A549 (cell line): Measurements from ENCODE around the gene SLC24A3. TPM values are rescaled to one million over a fixed set of nuclear protein-coding genes. Genes with fewer than 3 reads are reported as not detected.

Source experiments
- ATAC-seq, 2 experiments: fragments of 200-7000 bp in 1 of 2; fragments of >200 bp in 1 of 2; cut with Nextera tagmentation in 1 of 2; cut with Tn5 transposase in 1 of 2; 3 replicates each; pipeline versions ENCODE4 v1.8.0 to v1.9.1; 2018 to 2020; ENCODE audit warnings: mild to moderate bottlenecking in 1 of 2, moderate library complexity in 1 of 2
- CTCF ChIA-PET: fragments of 300-600 bp; sonication (Branson Sonifier 250); formaldehyde crosslinking; extraction: SDS; loops from one replicate; lab custom pipeline; 2021; ENCODE audit warnings: antibody characterized with exemption, inconsistent platforms; lab: Yijun Ruan, JAX
- POLR2A ChIA-PET: fragments of 350-600 bp; formaldehyde crosslinking; extraction: SDS; loops from one replicate; lab custom pipeline; 2021; ENCODE audit warnings: antibody characterized with exemption, inconsistent platforms; lab: Yijun Ruan, JAX
- DNase-seq, 2 experiments: peaks; one replicate each; pipeline versions ENCODE4 v3.0.0 to v3.0.0-alpha.2; 2011 to 2016; ENCODE audit warnings: low read depth in 1 of 2, low spot score in 1 of 2
- FAIRE-seq: peaks from 2 replicates; lab custom pipeline; 2011; peaks lifted over from hg19 to GRCh38; lab: Jason Lieb, UNC
- H3K27ac ChIP-seq, 2 experiments: fragments of >200 bp; sonication (Bioruptor Twin); formaldehyde crosslinking; 3 replicates each; pipeline ENCODE4 v1.5.1; 2016 to 2017
- H3K4me1 ChIP-seq: fragments of >200 bp; sonication (Bioruptor Twin); formaldehyde crosslinking; 3 replicates; pipeline ENCODE4 v1.6.1; 2016
- H3K4me2 ChIP-seq: fragments of >200 bp; sonication (Bioruptor Twin); formaldehyde crosslinking; 3 replicates; pipeline ENCODE4 v1.6.1; 2016
- H3K4me3 ChIP-seq: fragments of >200 bp; sonication (Bioruptor Twin); formaldehyde crosslinking; 3 replicates; pipeline ENCODE4 v1.5.1; 2016
- H3K9me3 ChIP-seq: fragments of >200 bp; sonication (Bioruptor Twin); formaldehyde crosslinking; 3 replicates; pipeline ENCODE4 v1.6.1; 2016
- BHLHE40 ChIP-seq: IDR thresholded peaks from 2 replicates; pipeline ENCODE4 v1.6.1; 2012; ENCODE audit warnings: low read depth, low read length, inconsistent platforms
- CBX2 ChIP-seq: fragments of 200-600 bp; sonication (generic); IDR thresholded peaks from 2 replicates; pipeline ENCODE4 v1.6.1; 2016; ENCODE audit warnings: low read depth, mild to moderate bottlenecking, borderline replicate concordance
- CEBPB ChIP-seq, 2 experiments: fragments of >200 bp in 1 of 2; sonication (Bioruptor Twin) in 1 of 2; formaldehyde crosslinking in 1 of 2; IDR thresholded peaks; 2 replicates each; pipeline ENCODE4 v1.6.1; 2012 to 2016
- CHD2 ChIP-seq: fragments of 150-350 bp; IDR thresholded peaks from 2 replicates; pipeline ENCODE4 v1.6.1; 2014; ENCODE audit warnings: low read length; ENCODE audit not compliant: partially characterized antibody
- CHD4 ChIP-seq: fragments of 200-600 bp; sonication (generic); IDR thresholded peaks from 2 replicates; pipeline ENCODE4 v1.6.1; 2016; ENCODE audit warnings: antibody characterized with exemption, mild to moderate bottlenecking, borderline replicate concordance
- CTCF ChIP-seq: fragments of >200 bp; sonication (Bioruptor Twin); formaldehyde crosslinking; IDR thresholded peaks from 3 replicates; pipeline ENCODE4 v1.5.1; 2016
- ESRRA ChIP-seq: fragments of 150-350 bp; IDR thresholded peaks from 2 replicates; pipeline ENCODE4 v1.6.1; 2014; ENCODE audit warnings: mild to moderate bottlenecking, low read length, borderline replicate concordance
- FOSL2 ChIP-seq, 2 experiments: fragments of 450-650 bp in 1 of 2; fragments of >200 bp in 1 of 2; sonication (Bioruptor Twin) in 1 of 2; formaldehyde crosslinking; IDR thresholded peaks; 2 replicates each; pipeline versions ENCODE4 v1.5.0 to v1.6.1; 2016 to 2020; ENCODE audit warnings: mild to moderate bottlenecking in 1 of 2, moderate library complexity in 1 of 2
- HES2 ChIP-seq: fragments of >200 bp; sonication (Bioruptor Twin); formaldehyde crosslinking; IDR thresholded peaks from 2 replicates; pipeline ENCODE4 v1.6.1; 2016
- HMGXB4 ChIP-seq: fragments of 250-450 bp; sonication (Bioruptor Pico); IDR thresholded peaks from 2 replicates; pipeline ENCODE4 v1.5.0; 2021; ENCODE audit warnings: mild to moderate bottlenecking, moderate library complexity, borderline replicate concordance
- HOXA7 ChIP-seq: fragments of 250-450 bp; sonication (Bioruptor Pico); IDR thresholded peaks from 2 replicates; pipeline ENCODE4 v1.5.0; 2020; ENCODE audit warnings: mild to moderate bottlenecking, moderate library complexity
- HOXB13 ChIP-seq: fragments of 250-450 bp; sonication (Bioruptor Pico); IDR thresholded peaks from 2 replicates; pipeline ENCODE4 v1.5.0; 2020; ENCODE audit warnings: low read depth, mild to moderate bottlenecking, moderate library complexity
- HOXB5 ChIP-seq: fragments of 250-450 bp; sonication (Bioruptor Pico); IDR thresholded peaks from 2 replicates; pipeline ENCODE4 v1.5.0; 2020; ENCODE audit warnings: mild to moderate bottlenecking, moderate library complexity
- JUNB ChIP-seq: fragments of >200 bp; sonication (Bioruptor Twin); formaldehyde crosslinking; IDR thresholded peaks from 2 replicates; pipeline ENCODE4 v1.6.1; 2016
- KDM5A ChIP-seq: fragments of 200-600 bp; sonication (generic); IDR thresholded peaks from 2 replicates; pipeline ENCODE4 v1.6.1; 2016; ENCODE audit warnings: antibody characterized with exemption, mild to moderate bottlenecking
- MAX ChIP-seq: IDR thresholded peaks from 2 replicates; pipeline ENCODE4 v1.6.1; 2012
- MAZ ChIP-seq: fragments of 150-350 bp; IDR thresholded peaks from 2 replicates; pipeline ENCODE4 v1.6.1; 2014; ENCODE audit warnings: antibody characterized with exemption, low read depth, low read length, borderline replicate concordance
- MYC ChIP-seq: IDR thresholded peaks from 2 replicates; pipeline ENCODE4 v1.6.1; 2012; ENCODE audit warnings: mild to moderate bottlenecking, inconsistent platforms, low read length, improper control_type of control experiment, borderline replicate concordance
- NPAS2 ChIP-seq: fragments of 250-450 bp; sonication (Bioruptor Pico); IDR thresholded peaks from 2 replicates; pipeline ENCODE4 v1.8.0; 2022; ENCODE audit warnings: mild to moderate bottlenecking, moderate library complexity, borderline replicate concordance
- PHF8 ChIP-seq: fragments of 200-600 bp; sonication (generic); IDR thresholded peaks from 2 replicates; pipeline ENCODE4 v1.6.1; 2016; ENCODE audit warnings: low read depth, mild to moderate bottlenecking, antibody characterized with exemption, moderate library complexity, borderline replicate concordance
- POLR2A ChIP-seq: IDR thresholded peaks from 2 replicates; pipeline ENCODE4 v1.6.1; 2012; ENCODE audit warnings: mild to moderate bottlenecking, low read length
- POLR2AphosphoS2 ChIP-seq: conservative IDR thresholded peaks from 2 replicates; pipeline ENCODE4 v1.6.1; 2012; ENCODE audit warnings: low read length, improper control_type of control experiment, inconsistent platforms
- RCOR1 ChIP-seq: fragments of 150-350 bp; IDR thresholded peaks from 2 replicates; pipeline ENCODE4 v1.6.1; 2014; ENCODE audit warnings: antibody characterized with exemption, low read length, low read depth
- REST ChIP-seq: fragments of 200-600 bp; sonication (generic); IDR thresholded peaks from 2 replicates; pipeline ENCODE4 v1.6.1; 2016; ENCODE audit warnings: antibody characterized with exemption, mild to moderate bottlenecking, moderate library complexity
- TP53 ChIP-seq: fragments of 250-450 bp; sonication (Bioruptor Pico); IDR thresholded peaks from 2 replicates; pipeline ENCODE4 v1.5.0; 2021; ENCODE audit warnings: mild to moderate bottlenecking, moderate library complexity
- ZNF302 ChIP-seq: fragments of 250-450 bp; sonication (Bioruptor Pico); IDR thresholded peaks from 2 replicates; pipeline ENCODE4 v1.9.0; 2021; ENCODE audit warnings: inconsistent platforms, mild to moderate bottlenecking, moderate library complexity
- WGBS: methylation state at CpG from one replicate; pipeline ENCODE4 v1.1.6; 2017; ENCODE audit errors: missing lambda C conversion rate; 5-methylcytosine and 5-hydroxymethylcytosine counted together
- polyA plus RNA-seq, 4 experiments: library from polyadenylated mRNA; depleted of rRNA in 3 of 4; stranded (reverse); fragments of >200 nt; fragmentation: RNase III in 1 of 4; extraction: RNeasy Plus Mini Kit Qiagen cat#74134 plus additional on column Dnase treatment in 1 of 4; gene quantifications; 2 replicates in 3 of 4; 3 replicates in 1 of 4; pipeline ENCODE4 v1.2.3, GENCODE V29; 2011 to 2017

SLC24A3 gene
- polyA plus RNA-seq, 2 of the 4 experiments (the other 2 are of a cell fraction): 0.08 TPM; not detected in 1

GRCh38 chr20:19617256-19617655 is 404.8 kb downstream of the SLC24A3 start:
- Histone ChIP-seq H3K4me3 (no peak overlapping the region), H3K27ac (no peak overlapping the region), H3K9me3 (no peaks in the 10 kb centered on the region), H3K4me1 (no peaks in the 10 kb centered on the region), H3K4me2 (no peak overlapping the region)
- FAIRE-seq (no peak), ATAC-seq (peak in 1 of 2 experiments; percentile 27; a peak in 1 of 6 replicates), DNase-seq (no peak)
- POLR2A ChIA-PET: no interaction called here
- TF ChIP-seq HOXB5 (CRISPR knock-in tag) (no peak), HOXA7 (no peak), FOSL2 (IDR thresholded peaks at IDR 0.05) (no peak), FOSL2 (CRISPR knock-in tag; IDR thresholded peaks at IDR 0.05) (no peak), NPAS2 (no peak), RCOR1 (no peak), HOXB13 (CRISPR knock-in tag) (no peak), HES2 (no peak), MYC (no peak), CTCF (no peak), CHD2 (no peak), REST (no peak), MAZ (no peak), CHD4 (no peak)
- CTCF ChIA-PET: no interaction called here
- WGBS: 37% methylated on average over 5 of the region's 5 CpGs

GRCh38 chr20:19618711-19619110 is 406.3 kb downstream of the SLC24A3 start:
- H3K4me3 ChIP-seq: no peak overlapping the region
- no peak overlapping the region for H3K4me2 ChIP-seq
- no peaks in the 10 kb centered on the region for H3K4me1 ChIP-seq
- WGBS: under 1% methylated on average over 5 of the region's 5 CpGs
- ATAC-seq: no peak
- no peaks in the 10 kb centered on the region for H3K9me3 ChIP-seq
- no peak overlapping the region for H3K27ac ChIP-seq
- CTCF ChIA-PET: interaction anchor here (1.2 to 1.3 kb wide), 2 partner anchors 43 to 71 kb away, joined by 3 to 4 read pairs; no protein-coding TSS in a partner anchor
- POLR2A ChIA-PET: no interaction called here
- FAIRE-seq: no peak
- no peak for DNase-seq
- TF ChIP-seq POLR2A (no peak), JUNB (no peak), POLR2AphosphoS2 (no peak), MAZ (no peak), CHD4 (no peak), CEBPB (IDR thresholded peaks at IDR 0.05) (no peak), CHD2 (no peak), ESRRA (no peak), KDM5A (no peak), BHLHE40 (no peak), TP53 (CRISPR knock-in tag) (no peak), REST (no peak), HOXB13 (CRISPR knock-in tag) (no peak), HMGXB4 (CRISPR knock-in tag) (no peak), FOSL2 (IDR thresholded peaks at IDR 0.05) (no peak), FOSL2 (CRISPR knock-in tag; IDR thresholded peaks at IDR 0.05) (no peak), ZNF302 (CRISPR knock-in tag) (no peak), CBX2 (no peak), PHF8 (no peak), MAX (no peak)
